GM19035 (cell line): ENCODE measurements around the gene PPP1R3E.

Source experiments
- ATAC-seq: cut with Tn5 transposase; IDR thresholded peaks from one replicate; pipeline ENCODE4 v1.9.1; 2021; ENCODE audit not compliant: unreplicated experiment

PPP1R3E gene

GRCh38 chr14:23322568-23323517, 20.2 kb upstream of the PPP1R3E start:
- no peak for ATAC-seq

GRCh38 chr14:23321572-23322547, 19.2 kb upstream of the PPP1R3E start:
- ATAC-seq: peak; percentile 19

GRCh38 chr14:23320584-23321571, 18.2 kb upstream of the PPP1R3E start, which contains the start of gene PABPN1:
PABPN1 (plus strand) TSS chr14:23321457; CDS start chr14:23321470, 13 bp downstream.
- peak; percentile 88 for ATAC-seq

GRCh38 chr14:23319746-23320583, 17.3 kb upstream of the PPP1R3E start:
- ATAC-seq: no peak

- no peak for ATAC-seq
These were observed 13.6 kb upstream of the PPP1R3E start for GRCh38 chr14:23316300-23316699.

GRCh38 chr14:23310546-23310945, 7.9 kb upstream of the PPP1R3E start:
- ATAC-seq: no peak

GRCh38 chr14:23308721-23309445, 6.2 kb upstream of the PPP1R3E start:
- no peak for ATAC-seq

- ATAC-seq: no peak
These were observed 5.3 kb upstream of the PPP1R3E start for GRCh38 chr14:23307687-23308644.

GRCh38 chr14:23307146-23307530, 4.5 kb upstream of the PPP1R3E start:
- no peak for ATAC-seq

- no peak for ATAC-seq
These were observed 3.9 kb upstream of the PPP1R3E start, which contains the start of gene BCL2L2 for GRCh38 chr14:23306412-23307145. BCL2L2 (plus strand) TSS chr14:23306833; CDS start chr14:23307768, 935 bp downstream.

GRCh38 chr14:23301969-23302289, 730 bp downstream of the PPP1R3E start:
- ATAC-seq: peak; percentile 15

- ATAC-seq: peak; percentile 75
These were observed 1.2 kb downstream of the PPP1R3E start for GRCh38 chr14:23301288-23301968.

GRCh38 chr14:23300687-23301223, 1.9 kb downstream of the PPP1R3E start:
- no peak for ATAC-seq

GRCh38 chr14:23299986-23300686, 2.5 kb downstream of the PPP1R3E start:
- no peak for ATAC-seq

GRCh38 chr14:23299211-23299957, 3.3 kb downstream of the PPP1R3E start:
- no peak for ATAC-seq
